ENCODE results near the gene SAMD4B. TPM values are rescaled to one million over a fixed set of nuclear protein-coding genes. Genes with fewer than 3 reads are reported as not detected.

SAMD4B gene
- total and polyA plus RNA-seq, 2 of the 8 experiments (the other 6 are each of a cell fraction or from before 2014, with no cell fraction given) = 137 to 158 TPM

DNA sequence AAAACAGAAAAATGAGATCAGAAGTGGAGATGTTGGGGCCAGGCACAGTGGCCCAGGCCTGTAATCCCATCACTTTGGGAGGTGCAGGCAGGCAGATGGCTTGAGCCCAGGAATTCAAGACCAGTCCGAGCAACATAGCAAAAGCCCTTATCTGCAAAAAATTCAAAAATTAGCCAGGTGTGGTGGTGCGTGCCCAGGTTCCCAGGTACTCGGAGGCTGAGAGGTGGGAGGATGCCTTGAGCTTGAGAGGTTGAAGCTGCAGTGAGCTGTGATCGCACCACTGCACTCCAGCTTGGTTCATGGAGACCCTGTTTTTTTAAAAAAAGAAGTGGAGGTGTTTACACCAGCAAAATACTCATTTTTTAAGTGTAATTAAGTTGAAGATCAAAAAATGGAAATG lies 57.8 kb downstream of the SAMD4B start (continued):
- no peak for TF ChIP-seq RXRA (IDR thresholded peaks at IDR 0.05; ENCODE audit: insufficient read depth, low read depth, low read length)

Measured in H1 (cell line).